T-cell (primary cell): ENCODE results near the gene SFSWAP. TPM values are rescaled to one million over a fixed set of nuclear protein-coding genes. Genes with fewer than 3 reads are reported as not detected.

ENCODE experiments used
- ATAC-seq, 4 experiments: fragments of 200-7000 bp in 3 of 4; fragments of 150-1000 bp in 1 of 4; cut with Tn5 transposase; replicated peaks in 1 of 4; 1 replicate in 3 of 4; 2 replicates in 1 of 4; pipeline ENCODE4 v1.10.0; 2021; ENCODE audit warnings: moderate library complexity in 3 of 4, mild to moderate bottlenecking in 2 of 4, moderate number of reproducible peaks in 1 of 4
- CTCF ChIA-PET, 2 donors: fragments of 300-600 bp; sonication (Branson Sonifier 250); formaldehyde crosslinking; loops; one replicate each; lab custom pipeline; 2022; ENCODE audit warnings: antibody characterized with exemption in 2 of 2; lab: Charles Lee
- POLR2A ChIA-PET, 2 donors: fragments of 300-600 bp; sonication (Branson Sonifier 250); formaldehyde crosslinking; loops; one replicate each; lab custom pipeline; 2022; ENCODE audit warnings: antibody characterized with exemption in 2 of 2; lab: Charles Lee
- DNase-seq, 35 experiments: peaks; one replicate each; pipeline versions ENCODE4 v3.0.0 to v3.0.0-alpha.2; 2013 to 2023
- H3K27ac ChIP-seq: one replicate; pipeline ENCODE4 v1.5.1; 2013; ENCODE audit warnings: low read length
- H3K27me3 ChIP-seq, 2 experiments: replicated peaks in 1 of 2; 1 replicate in 1 of 2; 2 replicates in 1 of 2; pipeline versions ENCODE4 v1.6.1 to v1.7.0; 2013; ENCODE audit warnings: low read length in 1 of 2, mixed read lengths in 1 of 2; ENCODE audit not compliant: control insufficient read depth in 2 of 2, insufficient read depth in 2 of 2; ENCODE audit errors: extremely low read depth in 1 of 2
- H3K36me3 ChIP-seq, 2 donors: 1 replicate in 1 of 2; 2 replicates in 1 of 2; pipeline versions ENCODE4 v1.6.1 to v1.7.0; 2013; ENCODE audit warnings: low read length in 1 of 2; ENCODE audit not compliant: control insufficient read depth in 2 of 2, insufficient read depth in 1 of 2; ENCODE audit errors: extremely low read depth in 1 of 2
- H3K4me1 ChIP-seq, 2 experiments: 1 replicate in 1 of 2; 2 replicates in 1 of 2; pipeline versions ENCODE4 v1.6.1 to v1.7.0; 2013; ENCODE audit warnings: low read length in 2 of 2, mixed read lengths in 1 of 2; ENCODE audit not compliant: insufficient read depth in 2 of 2, control insufficient read depth in 1 of 2; ENCODE audit errors: extremely low read depth in 1 of 2
- H3K4me3 ChIP-seq, 2 donors: 1 replicate in 1 of 2; 2 replicates in 1 of 2; pipeline versions ENCODE4 v1.5.1 to v1.7.0; 2013; ENCODE audit warnings: mild to moderate bottlenecking in 2 of 2, low read length in 1 of 2, moderate library complexity in 1 of 2; ENCODE audit not compliant: control insufficient read depth in 1 of 2; ENCODE audit errors: extremely low read depth in 1 of 2
- H3K9me3 ChIP-seq: 2 replicates; pipeline ENCODE4 v1.7.0; 2013
- H3K27ac Mint-ChIP-seq, 2 donors: one replicate each; pipeline ENCODE4 v1.8.0; 2020 to 2021; ENCODE audit warnings: mild to moderate bottlenecking in 2 of 2, mixed read lengths in 2 of 2
- H3K27me3 Mint-ChIP-seq, 2 donors: one replicate each; pipeline ENCODE4 v1.8.0; 2021 to 2022; ENCODE audit warnings: mixed read lengths in 2 of 2
- H3K36me3 Mint-ChIP-seq: one replicate; pipeline ENCODE4 v1.8.0; 2021; ENCODE audit warnings: mixed read lengths
- H3K4me1 Mint-ChIP-seq, 3 donors: one replicate each; pipeline ENCODE4 v1.8.0; 2020 to 2022; ENCODE audit warnings: mixed read lengths in 3 of 3, mild to moderate bottlenecking in 1 of 3
- H3K4me3 Mint-ChIP-seq, 3 donors: one replicate each; pipeline ENCODE4 v1.8.0; 2020 to 2022; ENCODE audit warnings: mild to moderate bottlenecking in 3 of 3, mixed read lengths in 3 of 3, moderate library complexity in 3 of 3
- H3K9me3 Mint-ChIP-seq, 3 donors: one replicate each; pipeline ENCODE4 v1.8.0; 2020 to 2022; ENCODE audit warnings: mixed read lengths in 3 of 3
- WGBS: methylation state at CpG from one replicate; pipeline ENCODE4 v1.1.5; 2013; ENCODE audit warnings: missing lambda C conversion rate; ENCODE audit not compliant: insufficient coverage; 5-methylcytosine and 5-hydroxymethylcytosine counted together
- total RNA-seq, 35 experiments: library from RNA in 6 of 35; stranded (reverse) in 6 of 35; fragments of 120-200 nt in 1 of 35; gene quantifications; one replicate each; pipeline versions ENCODE4 v1.2.1 to v1.2.4 and lab custom pipeline; 2013 to 2026

The SFSWAP gene
- total RNA-seq, 5 donors from 2014 or later (not counting 1 experiment from before 2014, with no cell fraction given) = 95.7 to 110 (median 106) TPM

DNA sequence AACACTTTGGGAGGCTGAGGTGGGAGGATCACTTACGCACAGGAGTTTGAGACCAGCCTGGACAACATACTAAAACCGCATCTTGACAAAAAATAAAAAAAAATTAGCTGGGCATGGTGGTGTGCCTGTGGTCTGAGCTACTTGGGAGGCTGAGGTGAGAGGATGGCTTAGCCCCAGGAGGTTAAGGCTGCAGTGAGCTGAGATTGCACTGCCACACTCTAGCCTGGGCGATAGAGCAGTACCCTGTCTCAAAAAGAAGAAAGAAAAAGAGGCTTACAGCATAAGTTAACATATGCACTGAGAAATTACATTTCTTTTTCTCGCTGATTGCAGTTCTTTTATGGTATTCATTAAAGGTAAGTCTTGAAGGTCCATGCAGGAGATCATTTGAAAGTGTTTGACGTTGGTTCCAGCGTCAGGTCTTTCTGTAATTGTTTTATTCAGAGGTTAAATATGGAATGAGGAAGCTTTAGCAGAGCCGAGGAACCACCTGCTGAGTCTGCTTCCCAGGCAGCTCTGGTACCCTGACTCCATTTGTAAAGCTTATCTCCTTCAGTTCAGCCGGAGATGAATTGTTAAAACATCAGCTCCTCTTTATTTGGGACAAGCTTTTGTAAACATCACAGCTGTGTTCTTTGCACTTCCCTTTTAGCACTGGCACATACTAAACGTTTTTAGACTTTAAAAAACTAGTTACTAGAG, 18.5 kb downstream of the SFSWAP start:
- no peaks in the 10 kb centered on the region for H3K9me3 ChIP-seq
- 88% methylated on average over 6 of the region's 9 CpGs for WGBS
- H3K4me1 ChIP-seq = no peaks in the 10 kb centered on the region
- ChIA-PET CTCF (interaction anchor here in 1 of 2 donors (0.6 to 1.0 kb wide), 2 partner anchors 15 to 55 kb away, joined by 3 to 5 read pairs; no protein-coding TSS in a partner anchor), POLR2A (interaction anchor here (0.6 to 0.7 kb wide), 2 partner anchors 17 to 59 kb away, joined by 3 to 5 read pairs; no protein-coding TSS in a partner anchor)
- no peak overlapping the region for H3K27ac Mint-ChIP-seq
- H3K36me3 Mint-ChIP-seq = peaks cover 69% of the 10 kb centered on the region
- no peak overlapping the region for H3K27ac ChIP-seq
- no peak overlapping the region for H3K4me3 ChIP-seq
- no peak overlapping the region for H3K4me3 Mint-ChIP-seq
- H3K27me3 ChIP-seq = no peaks in the 10 kb centered on the region
- ATAC-seq = no peak
- no peaks in the 10 kb centered on the region for H3K27me3 Mint-ChIP-seq
- H3K4me1 Mint-ChIP-seq = peaks cover 0 to 1% (median 0%) of the 10 kb centered on the region in 3 donors
- H3K9me3 Mint-ChIP-seq = no peaks in the 10 kb centered on the region
- H3K36me3 ChIP-seq = peaks cover 38 to 92% of the 10 kb centered on the region in 2 donors
- no peak for DNase-seq

DNA sequence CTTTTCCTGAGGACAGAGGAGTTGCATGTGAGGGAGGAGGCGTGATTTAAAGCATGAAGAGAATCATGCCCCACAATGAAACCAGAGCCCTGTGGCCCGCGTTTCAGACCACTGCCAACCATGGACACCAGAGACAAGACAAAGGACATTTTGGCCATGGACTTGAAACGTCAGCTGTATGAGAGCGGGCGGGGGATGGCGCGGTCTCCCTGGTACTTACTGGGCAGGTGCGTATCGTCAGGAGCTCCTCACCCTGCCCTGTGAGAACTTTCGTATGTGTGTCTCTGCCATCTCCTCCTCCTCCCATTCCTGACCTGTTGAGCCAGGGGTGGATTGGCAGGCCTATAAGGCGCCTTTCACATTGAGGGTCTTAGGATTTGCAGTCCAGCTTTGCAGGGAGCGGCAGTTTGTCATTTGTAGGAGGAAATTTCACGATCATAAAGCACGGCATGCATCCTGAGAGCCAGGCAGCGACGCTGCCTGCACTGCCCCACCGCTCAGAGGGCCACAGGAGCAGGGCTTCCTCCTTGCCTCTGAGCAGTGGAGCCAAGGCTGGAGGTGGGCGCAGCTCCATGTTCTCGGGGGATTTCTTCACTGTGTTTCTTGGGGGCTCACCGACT, 22.2 kb downstream of the SFSWAP start:
- Histone ChIP-seq H3K4me1 (no peaks in the 10 kb centered on the region), H3K36me3 (peaks cover 34 to 76% of the 10 kb centered on the region in 2 donors), H3K9me3 (no peaks in the 10 kb centered on the region), H3K27me3 (no peaks in the 10 kb centered on the region), H3K27ac (no peak overlapping the region), H3K4me3 (no peak overlapping the region)
- Mint-ChIP-seq H3K9me3 (no peaks in the 10 kb centered on the region), H3K4me3 (no peak overlapping the region), H3K36me3 (peaks cover 60% of the 10 kb centered on the region), H3K4me1 (no peaks in the 10 kb centered on the region), H3K27ac (no peak overlapping the region), H3K27me3 (no peaks in the 10 kb centered on the region)
- ATAC-seq (no peak), DNase-seq (no peak)
- CTCF ChIA-PET = no interaction called here
- 97% methylated on average over 16 of the region's 21 CpGs for WGBS
- POLR2A ChIA-PET = interaction anchor here in 1 of 2 donors (0.7 kb wide), 1 partner anchor 20 kb away, joined by 4 read pairs; no protein-coding TSS in a partner anchor

DNA sequence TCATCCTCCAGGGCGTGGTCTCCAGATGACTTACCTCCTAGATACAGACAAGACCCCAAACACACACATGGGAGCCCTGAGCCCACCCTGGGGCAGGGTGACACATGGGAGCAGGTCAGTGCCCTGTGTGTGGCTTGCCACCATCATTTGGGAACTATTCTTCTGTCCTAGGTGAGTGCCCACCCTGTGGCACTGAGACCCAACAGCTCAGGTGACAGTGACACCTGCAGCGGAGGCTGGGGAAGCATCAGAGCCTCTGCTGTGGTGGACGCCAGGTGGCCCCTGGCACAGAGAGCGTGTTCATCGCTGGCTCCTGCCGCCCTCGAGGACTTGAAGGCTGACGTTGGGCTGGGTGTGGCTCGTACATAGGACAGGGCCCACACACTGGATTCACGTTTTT, 23.0 kb downstream of the SFSWAP start:
- peaks cover 56% of the 10 kb centered on the region for H3K36me3 Mint-ChIP-seq
- Histone ChIP-seq H3K36me3 (peaks cover 27 to 72% of the 10 kb centered on the region in 2 donors), H3K27ac (no peak overlapping the region), H3K9me3 (no peaks in the 10 kb centered on the region), H3K27me3 (no peaks in the 10 kb centered on the region), H3K4me1 (no peaks in the 10 kb centered on the region), H3K4me3 (no peak overlapping the region)
- DNase-seq (no peak), ATAC-seq (no peak)
- no peak overlapping the region for H3K27ac Mint-ChIP-seq
- ChIA-PET CTCF (no interaction called here), POLR2A (no interaction called here)
- H3K9me3 Mint-ChIP-seq = no peaks in the 10 kb centered on the region
- H3K27me3 Mint-ChIP-seq = no peaks in the 10 kb centered on the region
- WGBS = 94% methylated on average over 8 of the region's 10 CpGs
- H3K4me3 Mint-ChIP-seq = no peak overlapping the region
- H3K4me1 Mint-ChIP-seq = no peaks in the 10 kb centered on the region

DNA sequence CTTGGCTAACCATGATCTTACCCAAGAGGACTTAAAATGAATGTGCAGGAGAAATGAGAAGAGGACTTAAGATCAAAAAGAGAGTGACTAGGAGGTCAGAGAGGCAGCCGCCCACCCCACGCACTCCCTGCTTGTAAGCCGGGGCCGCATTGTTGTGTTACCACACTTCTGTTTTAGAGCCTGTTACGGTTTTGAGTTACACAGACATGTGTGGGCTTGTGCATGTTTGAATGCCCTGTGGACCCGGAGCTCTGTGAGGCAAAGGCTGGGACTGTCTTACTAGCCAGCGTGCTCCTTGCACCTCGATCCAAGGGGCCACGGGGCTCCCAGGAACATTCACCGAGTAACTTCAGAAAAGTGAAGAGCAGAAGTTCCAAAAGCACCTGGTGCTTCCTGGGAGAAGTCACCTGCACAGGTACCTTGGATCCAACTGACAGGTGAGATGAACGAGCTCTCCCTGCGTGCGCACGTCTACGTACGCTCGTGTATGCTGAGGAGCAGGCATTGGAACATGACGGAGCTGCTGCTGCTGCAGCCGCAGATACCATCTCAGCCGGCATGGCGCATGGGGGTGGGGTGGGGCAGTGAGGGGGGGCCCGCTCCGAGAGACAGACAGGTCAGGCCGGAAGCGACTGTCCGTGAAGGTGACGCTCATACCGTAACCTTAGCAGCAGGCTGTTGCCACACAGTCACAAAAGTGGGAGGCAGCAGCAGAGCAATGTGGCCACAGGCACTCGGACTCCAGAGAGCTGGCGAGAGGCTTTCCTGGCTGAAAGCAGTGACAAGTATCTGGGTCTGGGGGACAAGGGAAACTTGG, 23.7 kb downstream of the SFSWAP start:
- Histone ChIP-seq H3K4me1 (no peaks in the 10 kb centered on the region), H3K27me3 (no peaks in the 10 kb centered on the region), H3K9me3 (no peaks in the 10 kb centered on the region), H3K36me3 (peaks cover 27 to 67% of the 10 kb centered on the region in 2 donors), H3K4me3 (no peak overlapping the region), H3K27ac (no peak overlapping the region)
- CTCF ChIA-PET = no interaction called here
- POLR2A ChIA-PET = no interaction called here
- Mint-ChIP-seq H3K27me3 (no peaks in the 10 kb centered on the region), H3K9me3 (no peaks in the 10 kb centered on the region), H3K27ac (no peak overlapping the region), H3K4me1 (no peaks in the 10 kb centered on the region), H3K36me3 (peaks cover 49% of the 10 kb centered on the region), H3K4me3 (no peak overlapping the region)
- no peak for ATAC-seq
- no peak for DNase-seq
- 98% methylated on average over 25 of the region's 30 CpGs for WGBS

DNA sequence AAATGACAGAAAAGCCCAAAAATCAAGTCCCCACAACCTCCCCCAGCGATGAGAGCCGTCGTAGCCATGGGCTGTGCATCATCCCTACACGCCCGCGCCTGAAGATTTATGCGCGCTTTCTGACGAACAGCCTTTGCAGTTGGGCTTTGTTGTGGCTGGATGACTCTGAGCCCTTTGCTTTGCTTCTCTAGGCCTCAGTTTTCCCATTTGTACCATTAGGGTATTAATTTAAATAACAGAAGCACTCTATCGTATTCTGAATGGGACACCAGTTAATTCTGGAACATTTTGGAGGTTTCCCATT, 24.2 kb downstream of the SFSWAP start:
- peaks cover 26 to 67% of the 10 kb centered on the region in 2 donors for H3K36me3 ChIP-seq

More for the DNA sequence above, 24.2 kb downstream of the SFSWAP start:
- ATAC-seq (no peak), DNase-seq (no peak)
- Mint-ChIP-seq H3K27ac (no peak overlapping the region), H3K9me3 (no peaks in the 10 kb centered on the region), H3K27me3 (no peaks in the 10 kb centered on the region), H3K4me3 (no peak overlapping the region), H3K36me3 (peaks cover 47% of the 10 kb centered on the region), H3K4me1 (no peaks in the 10 kb centered on the region)
- 96% methylated on average over 5 of the region's 10 CpGs for WGBS
- no peak overlapping the region for H3K4me3 ChIP-seq
- H3K4me1 ChIP-seq = no peaks in the 10 kb centered on the region
- no peaks in the 10 kb centered on the region for H3K9me3 ChIP-seq
- no peak overlapping the region for H3K27ac ChIP-seq
- CTCF ChIA-PET = no interaction called here
- H3K27me3 ChIP-seq = no peaks in the 10 kb centered on the region
- POLR2A ChIA-PET = no interaction called here
